NCI-H1694 treated with DMSO at 0.1 percent for 48 hours (cell line): Measurements from ENCODE around the gene LHFPL3.
"Not testable (repeated sequence)": the region's sequence is repeated elsewhere in the genome, so short reads cannot be mapped to it uniquely, and the experiment has no call there.

Experiments
- DNase-seq: peaks from one replicate; lab custom pipeline; 2025; lab: John Stamatoyannopoulos, UW

Gene LHFPL3

DNA sequence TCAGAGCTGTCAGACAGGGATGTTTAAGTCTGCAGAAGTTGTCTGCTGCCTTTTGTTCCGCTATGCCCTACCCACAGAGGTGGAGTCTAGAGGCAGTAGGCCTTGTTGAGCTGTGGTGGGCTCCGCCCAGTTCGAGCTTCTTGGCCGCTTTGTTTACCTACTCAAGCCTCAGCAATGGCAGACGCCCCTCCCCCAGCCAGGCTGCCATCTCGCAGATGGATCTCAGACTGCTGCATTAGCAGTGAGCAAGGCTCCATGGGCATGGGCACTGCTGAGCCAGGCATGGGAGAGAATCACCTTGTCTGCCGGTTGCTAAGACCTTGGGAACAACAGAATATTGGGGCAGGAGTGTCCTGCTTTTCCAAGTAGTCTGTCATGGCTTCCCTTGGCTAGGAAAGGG, 267.2 kb downstream of the LHFPL3 start:
- DNase-seq: not testable (repeated sequence)

GRCh38 chr7:104603957-104604356, 275.6 kb downstream of the LHFPL3 start:
- DNase-seq: no peak

GRCh38 chr7:104604706-104605105, 276.3 kb downstream of the LHFPL3 start:
- DNase-seq: no peak

DNA sequence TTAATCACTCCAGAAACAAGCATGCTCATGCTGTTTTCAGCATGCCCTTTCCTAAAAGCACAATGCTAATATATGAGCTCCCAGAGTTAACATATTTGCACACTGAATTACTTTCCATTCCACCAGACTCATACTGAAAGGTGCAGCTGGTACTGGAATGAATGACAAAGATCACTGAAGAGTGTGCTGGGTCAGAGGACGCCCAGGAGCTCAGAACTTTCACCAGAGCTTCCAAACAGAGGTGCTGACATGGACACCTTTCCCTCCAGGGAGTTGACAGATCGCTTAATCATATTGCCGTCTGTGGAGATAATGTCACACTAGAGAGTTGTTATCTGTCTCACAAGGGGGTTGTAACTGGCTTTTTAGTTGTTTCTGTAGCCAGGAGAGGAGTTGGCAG, 292.9 kb downstream of the LHFPL3 start:
- no peak for DNase-seq

- peak; percentile 67 for DNase-seq
Observed at GRCh38 chr7:104625956-104626355, 297.6 kb downstream of the LHFPL3 start.

DNA sequence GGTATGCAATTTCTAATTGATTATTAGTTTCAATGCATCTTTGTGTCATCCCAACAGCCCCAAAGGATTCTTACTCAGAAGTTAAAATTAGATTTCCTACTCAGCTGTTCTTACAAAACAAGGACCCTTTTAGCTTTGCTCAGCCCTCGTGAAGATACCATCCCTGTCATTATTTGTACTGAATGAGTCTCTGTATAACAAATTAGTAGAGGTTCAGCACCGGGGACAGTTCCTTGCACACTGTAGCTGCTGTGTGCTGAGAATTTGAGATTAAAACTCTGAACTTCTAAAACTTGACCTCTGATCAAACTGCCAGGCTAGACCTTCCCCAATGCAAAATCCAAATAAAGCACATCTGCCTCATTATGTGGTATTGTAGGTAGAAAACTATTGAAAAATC, 299.1 kb downstream of the LHFPL3 start:
- no peak for DNase-seq

GRCh38 chr7:104628017-104628416, 299.6 kb downstream of the LHFPL3 start:
- DNase-seq: no peak

- DNase-seq: peak; percentile 67
Observed at GRCh38 chr7:104629408-104629807, 301.0 kb downstream of the LHFPL3 start.

- no peak for DNase-seq
Observed at GRCh38 chr7:104640506-104640905, 312.1 kb downstream of the LHFPL3 start.

GRCh38 chr7:104642560-104642959, 314.2 kb downstream of the LHFPL3 start:
- peak; percentile 45 for DNase-seq

- DNase-seq: peak; percentile 32
Observed at GRCh38 chr7:104643587-104644217, 315.3 kb downstream of the LHFPL3 start.

DNA sequence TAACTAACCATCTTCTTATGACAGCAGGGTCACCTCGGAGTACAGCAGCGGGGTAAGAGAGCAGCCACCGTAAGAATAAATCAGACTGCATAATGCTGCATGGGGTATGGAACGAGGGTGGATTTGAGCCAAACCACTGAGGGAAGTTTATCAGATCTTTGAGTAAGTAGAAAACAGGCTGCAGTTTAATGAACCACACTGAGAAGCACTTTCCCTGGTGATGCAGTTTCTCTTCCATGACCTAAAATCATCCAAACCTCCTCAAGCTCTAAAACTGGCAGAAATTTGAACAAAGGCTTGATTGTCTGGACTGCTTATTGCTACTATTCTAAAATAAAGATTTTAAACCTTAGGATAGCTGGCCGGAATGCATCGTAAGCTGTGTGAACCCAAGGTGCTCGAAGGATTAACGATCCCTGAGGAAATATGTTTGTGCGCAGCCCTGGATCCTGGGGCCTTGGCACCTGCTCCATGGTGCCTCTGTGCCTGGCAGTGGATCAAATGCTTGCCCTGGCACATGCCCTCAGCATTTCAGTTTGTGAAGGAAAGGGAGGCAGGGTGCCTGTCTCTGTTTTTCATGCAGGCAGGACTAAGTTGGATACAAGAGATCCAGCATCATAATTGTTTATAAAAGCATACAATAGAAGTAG, 322.7 kb downstream of the LHFPL3 start:
- DNase-seq: peak; percentile 55

GRCh38 chr7:104652434-104652833, 324.0 kb downstream of the LHFPL3 start:
- no peak for DNase-seq

- DNase-seq: no peak
Observed at GRCh38 chr7:104652865-104653264, 324.5 kb downstream of the LHFPL3 start.

DNA sequence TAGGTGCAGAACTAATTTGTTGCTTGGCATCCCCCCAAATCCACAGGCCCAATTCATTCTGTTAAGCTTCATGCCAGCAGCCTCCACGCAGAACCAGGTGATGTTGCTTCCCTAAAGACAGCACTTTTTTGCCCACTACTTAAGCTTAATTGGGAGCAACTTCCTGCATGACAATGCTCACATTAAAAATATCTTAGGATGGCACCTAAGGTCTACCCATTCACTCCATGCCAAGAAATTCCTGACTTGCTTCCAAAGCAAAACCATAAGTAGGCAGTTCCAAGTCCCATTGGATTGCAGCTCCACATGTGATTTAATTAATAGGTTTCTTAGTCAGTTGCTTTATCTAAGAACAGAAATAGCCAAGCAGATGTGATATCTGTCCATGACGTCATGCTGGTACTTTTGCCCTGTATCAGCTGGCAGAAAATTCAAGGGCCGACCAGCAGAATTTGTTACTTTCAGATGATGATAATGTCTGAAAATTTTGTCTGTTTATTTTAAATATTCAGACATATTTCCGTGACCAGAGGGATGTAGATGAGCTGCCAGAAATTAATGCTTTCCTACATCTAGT, 325.5 kb downstream of the LHFPL3 start:
- DNase-seq: peak; percentile 45

GRCh38 chr7:104655592-104655991, 327.2 kb downstream of the LHFPL3 start:
- no peak for DNase-seq

DNA sequence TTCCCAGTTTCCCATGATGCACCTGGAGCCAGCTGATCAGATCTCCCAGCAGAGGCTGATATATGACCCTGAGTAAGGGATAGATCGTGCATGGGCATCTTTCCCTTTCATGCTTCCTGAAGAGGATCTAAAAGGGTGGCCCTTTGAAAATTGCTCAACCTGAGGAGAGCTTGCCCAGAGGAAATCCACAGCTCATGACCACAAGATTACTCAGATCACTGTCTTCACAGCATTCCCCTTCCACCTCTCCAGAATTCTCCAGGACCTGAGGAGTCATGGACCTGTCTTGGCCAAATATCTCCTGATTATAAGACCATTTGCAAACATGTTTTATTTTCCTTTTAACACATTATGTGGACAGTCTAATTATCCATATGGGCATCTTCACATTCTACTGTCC, 328.1 kb downstream of the LHFPL3 start:
- DNase-seq: no peak

DNA sequence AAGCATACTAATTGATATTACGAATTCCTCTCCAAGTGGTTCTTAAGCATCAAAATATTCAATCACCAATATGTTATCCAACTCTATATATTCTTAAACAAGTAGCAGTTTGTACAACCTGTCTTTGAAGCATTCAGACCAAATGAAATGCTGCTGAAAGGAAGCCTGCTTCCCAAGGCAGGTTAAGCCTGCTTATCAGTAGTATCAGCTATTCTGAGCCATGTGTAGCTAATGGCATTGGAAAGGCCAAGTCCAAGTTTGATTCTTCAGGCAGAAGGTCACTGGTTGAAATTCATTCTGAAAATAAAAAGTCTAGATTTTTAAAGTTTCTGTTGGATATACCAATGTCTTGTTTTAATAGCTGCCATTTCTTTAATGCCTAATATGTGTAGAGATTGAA, 328.7 kb downstream of the LHFPL3 start:
- no peak for DNase-seq

DNA sequence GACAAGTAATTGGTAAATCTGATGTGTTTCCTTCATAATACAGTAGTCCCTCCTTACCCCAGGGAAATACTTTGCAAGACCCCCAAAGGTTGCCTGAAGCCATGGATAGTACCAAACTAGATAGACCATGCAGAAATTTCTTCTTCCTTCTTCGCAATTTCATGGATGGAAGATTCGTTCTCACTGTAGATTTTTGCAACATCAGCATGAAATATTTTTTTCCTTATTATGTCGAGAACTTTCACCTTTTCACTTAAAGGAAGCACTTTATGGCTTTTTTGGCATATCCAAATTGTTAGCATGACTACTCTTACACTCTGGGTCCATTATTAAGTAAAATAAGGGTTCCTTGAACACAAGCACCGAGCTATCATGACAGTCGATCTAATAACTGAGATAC, 333.2 kb downstream of the LHFPL3 start:
- no peak for DNase-seq

- no peak for DNase-seq
Observed at GRCh38 chr7:104664648-104665047, 336.2 kb downstream of the LHFPL3 start.

- DNase-seq: no peak
Observed at GRCh38 chr7:104677587-104677986, 349.2 kb downstream of the LHFPL3 start.

- no peak for DNase-seq
Observed at GRCh38 chr7:104679085-104679484, 350.7 kb downstream of the LHFPL3 start.

DNA sequence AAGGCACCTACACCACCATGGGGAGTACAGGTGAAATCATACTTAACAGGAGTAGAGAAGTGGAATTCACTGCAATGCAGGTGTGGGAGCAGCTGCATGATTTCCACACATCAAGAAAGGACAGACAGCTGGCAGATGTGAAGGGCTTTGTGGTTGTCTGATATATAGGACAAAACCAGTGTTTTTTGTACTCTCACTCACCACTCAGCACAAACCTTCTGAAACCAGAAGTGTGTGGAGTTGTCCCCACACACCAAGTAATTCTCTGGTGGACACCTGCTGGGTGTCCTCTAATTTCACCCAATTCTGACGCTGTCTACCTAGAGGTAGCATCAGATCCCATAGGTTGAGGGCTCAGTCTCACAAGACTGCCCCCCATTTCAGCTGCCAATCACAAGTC, 357.9 kb downstream of the LHFPL3 start:
- DNase-seq: no peak

DNA sequence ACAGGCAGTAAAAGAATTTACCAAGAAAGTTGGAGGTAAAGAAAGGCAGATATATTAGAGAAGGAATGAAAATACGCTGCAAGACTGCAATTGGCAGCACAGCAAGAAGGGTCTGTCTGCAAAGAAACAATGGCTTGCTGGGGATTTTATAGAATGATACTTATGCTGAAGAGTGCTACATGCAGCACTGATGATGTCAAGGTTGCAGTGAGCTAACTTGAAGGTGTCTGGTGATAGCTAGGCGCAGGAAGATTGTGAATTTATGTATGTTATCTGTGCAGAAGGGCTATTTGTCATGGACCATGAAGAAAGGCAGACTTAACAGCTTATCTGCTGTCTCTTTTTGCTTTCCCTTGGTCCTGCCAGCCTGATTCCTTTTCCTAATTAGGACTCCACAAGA, 366.3 kb downstream of the LHFPL3 start:
- DNase-seq: no peak
